Measurements from ENCODE around the gene FUT2.

- TF ChIP-seq POLR2A (IDR thresholded peaks at IDR 0.05; ENCODE audit: low read length) (no peak), GATA1 (IDR thresholded peaks at IDR 0.05; ENCODE audit: low read depth, low read length) (no peak)
Measured at GRCh38 chr19:48745208-48745995, 49.6 kb downstream of the FUT2 start.

All from erythroblast (primary cell).